OCI-LY1 (cell line): Measurements from ENCODE around the gene CDH4.

ENCODE experiments used
- CTCF ChIP-seq: fragments of 200-600 bp; sonication (generic), shearing (Covaris generic); IDR thresholded peaks from 2 replicates; pipeline ENCODE4 v1.5.1; 2017; ENCODE audit warnings: mild to moderate bottlenecking, antibody characterized with exemption, low read length, moderate library complexity, mixed read lengths
- EZH2 ChIP-seq: fragments of 200-600 bp; sonication (generic), shearing (Covaris generic); IDR thresholded peaks from 2 replicates; pipeline ENCODE4 v1.8.0; 2017; ENCODE audit warnings: borderline replicate concordance, mixed run types, mild to moderate bottlenecking, antibody characterized with exemption, low read length, moderate library complexity, mixed read lengths

DNA sequence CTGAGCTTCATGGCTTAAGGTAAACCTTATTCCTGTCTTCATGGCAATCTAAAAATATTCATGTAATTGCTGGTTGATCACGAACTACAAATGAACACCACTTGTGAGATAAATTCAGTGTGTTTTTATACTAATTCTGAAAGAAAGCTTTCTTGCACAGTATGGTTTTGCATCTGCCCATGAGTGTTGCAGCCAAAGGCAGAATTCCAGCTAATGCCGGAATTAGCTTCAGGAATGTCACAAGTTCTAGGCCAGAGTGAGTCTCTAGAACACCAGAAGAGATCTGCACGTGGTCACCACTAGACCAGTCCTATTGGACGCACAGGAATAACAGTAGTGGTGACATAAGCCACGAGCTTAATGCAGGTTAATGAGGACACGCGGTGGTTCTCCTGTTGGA, 223.7 kb downstream of the CDH4 start:
- TF ChIP-seq CTCF (no peak), EZH2 (no peak)
